OCI-LY3 (cell line): ENCODE measurements around the gene CDX1.

Experiments used
- H2AFZ ChIP-seq: fragments of 200-600, 300-600 bp; shearing (Covaris generic); 2 replicates; pipeline ENCODE4 v1.6.0; 2014; ENCODE audit warnings: antibody characterized with exemption, low read depth, low read length
- H3K27ac ChIP-seq: fragments of 200-600, 300-600 bp; sonication (generic); 2 replicates; pipeline ENCODE4 v1.5.1; 2014; ENCODE audit warnings: mild to moderate bottlenecking, low read length, moderate library complexity, mixed read lengths
- H3K27me3 ChIP-seq: fragments of 200-600, 300-600 bp; sonication (generic); 2 replicates; pipeline ENCODE4 v1.6.1; 2014; ENCODE audit warnings: low read depth, low read length, mixed read lengths
- H3K36me3 ChIP-seq: fragments of 200-600, 300-600 bp; sonication (generic); replicated peaks from 2 replicates; pipeline ENCODE3; 2014; ENCODE audit warnings: low read depth, low read length, mixed read lengths
- H3K4me1 ChIP-seq: fragments of 300-600, 200-600 bp; sonication (generic); 2 replicates; pipeline ENCODE4 v1.6.1; 2014; ENCODE audit warnings: low read length, mixed read lengths
- H3K4me2 ChIP-seq: fragments of 200-600, 300-600 bp; sonication (generic); 2 replicates; pipeline ENCODE4 v1.6.1; 2014; ENCODE audit warnings: low read length, mixed read lengths
- H3K4me3 ChIP-seq: fragments of 300-600, 200-600 bp; sonication (generic); 2 replicates; pipeline ENCODE4 v1.5.1; 2014; ENCODE audit warnings: antibody characterized with exemption, mild to moderate bottlenecking, low read length, moderate library complexity
- H3K79me2 ChIP-seq: fragments of 300-600, 200-600 bp; shearing (Covaris generic); 2 replicates; pipeline ENCODE4 v1.6.1; 2014; ENCODE audit warnings: mild to moderate bottlenecking, low read length, mixed read lengths
- H3K9ac ChIP-seq: fragments of 300-600, 200-600 bp; shearing (Covaris generic); 2 replicates; pipeline ENCODE4 v1.6.0; 2014; ENCODE audit warnings: mild to moderate bottlenecking, low read length, moderate library complexity
- H3K9me3 ChIP-seq: fragments of 200-600, 300-600 bp; shearing (Covaris generic); 2 replicates; pipeline ENCODE4 v1.6.1; 2014; ENCODE audit warnings: low read length, mixed read lengths; ENCODE audit not compliant: insufficient read depth
- H4K20me1 ChIP-seq: fragments of 200-600, 300-600 bp; sonication (generic); 2 replicates; pipeline ENCODE4 v1.6.1; 2016; ENCODE audit warnings: low read length, mixed read lengths; ENCODE audit not compliant: insufficient read depth
- EZH2phosphoT487 ChIP-seq: fragments of 200-600 bp; shearing (Covaris generic); IDR thresholded peaks from 2 replicates; pipeline ENCODE4 v1.6.1; 2018; ENCODE audit warnings: antibody characterized with exemption, mixed run types, low read depth
- TF ChIP-seq, protein P1 (sequence below): fragments of 200-600, 300-600 bp; sonication (generic); IDR thresholded peaks from 2 replicates; pipeline ENCODE4 v1.5.1; 2014; ENCODE audit warnings: antibody characterized with exemption, low read length, low read depth

Gene CDX1

DNA sequence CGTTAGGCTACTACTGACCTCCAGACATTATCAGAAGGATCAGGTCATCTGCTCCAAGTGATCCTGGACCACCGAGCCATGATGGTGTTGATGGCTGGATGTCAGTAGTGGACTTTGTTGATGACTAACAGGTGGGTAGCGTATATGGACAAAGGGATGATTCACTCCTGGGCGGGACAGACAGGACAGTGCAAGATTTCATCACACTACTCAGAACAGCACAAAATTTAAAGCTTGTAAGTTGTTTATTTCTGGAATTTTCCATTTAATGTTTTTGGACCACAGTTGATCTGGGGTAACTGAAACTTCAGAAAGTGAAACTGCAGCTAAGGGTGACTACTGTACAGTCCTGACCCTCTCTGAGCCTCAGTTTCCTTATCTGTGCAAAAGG, 23.6 kb upstream of the CDX1 start:
- Histone ChIP-seq H3K79me2 (no peaks in the 10 kb centered on the region), H3K27ac (no peak overlapping the region), H3K27me3 (no peaks in the 10 kb centered on the region), H3K4me1 (peaks cover 5% of the 10 kb centered on the region; the same call in 1 of the 2 replicates), H4K20me1 (no peaks in the 10 kb centered on the region), H3K9me3 (no peaks in the 10 kb centered on the region), H3K4me3 (no peak overlapping the region), H2AFZ (peak overlapping the region; percentile 21; the same call in 1 of the 2 replicates), H3K4me2 (peak overlapping the region; percentile 26; the same call in 1 of the 2 replicates), H3K36me3 (no peaks in the 10 kb centered on the region), H3K9ac (no peak overlapping the region)
- TF ChIP-seq, protein P1, sequence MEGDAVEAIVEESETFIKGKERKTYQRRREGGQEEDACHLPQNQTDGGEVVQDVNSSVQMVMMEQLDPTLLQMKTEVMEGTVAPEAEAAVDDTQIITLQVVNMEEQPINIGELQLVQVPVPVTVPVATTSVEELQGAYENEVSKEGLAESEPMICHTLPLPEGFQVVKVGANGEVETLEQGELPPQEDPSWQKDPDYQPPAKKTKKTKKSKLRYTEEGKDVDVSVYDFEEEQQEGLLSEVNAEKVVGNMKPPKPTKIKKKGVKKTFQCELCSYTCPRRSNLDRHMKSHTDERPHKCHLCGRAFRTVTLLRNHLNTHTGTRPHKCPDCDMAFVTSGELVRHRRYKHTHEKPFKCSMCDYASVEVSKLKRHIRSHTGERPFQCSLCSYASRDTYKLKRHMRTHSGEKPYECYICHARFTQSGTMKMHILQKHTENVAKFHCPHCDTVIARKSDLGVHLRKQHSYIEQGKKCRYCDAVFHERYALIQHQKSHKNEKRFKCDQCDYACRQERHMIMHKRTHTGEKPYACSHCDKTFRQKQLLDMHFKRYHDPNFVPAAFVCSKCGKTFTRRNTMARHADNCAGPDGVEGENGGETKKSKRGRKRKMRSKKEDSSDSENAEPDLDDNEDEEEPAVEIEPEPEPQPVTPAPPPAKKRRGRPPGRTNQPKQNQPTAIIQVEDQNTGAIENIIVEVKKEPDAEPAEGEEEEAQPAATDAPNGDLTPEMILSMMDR = no peak
- no peak for TF ChIP-seq EZH2phosphoT487

DNA sequence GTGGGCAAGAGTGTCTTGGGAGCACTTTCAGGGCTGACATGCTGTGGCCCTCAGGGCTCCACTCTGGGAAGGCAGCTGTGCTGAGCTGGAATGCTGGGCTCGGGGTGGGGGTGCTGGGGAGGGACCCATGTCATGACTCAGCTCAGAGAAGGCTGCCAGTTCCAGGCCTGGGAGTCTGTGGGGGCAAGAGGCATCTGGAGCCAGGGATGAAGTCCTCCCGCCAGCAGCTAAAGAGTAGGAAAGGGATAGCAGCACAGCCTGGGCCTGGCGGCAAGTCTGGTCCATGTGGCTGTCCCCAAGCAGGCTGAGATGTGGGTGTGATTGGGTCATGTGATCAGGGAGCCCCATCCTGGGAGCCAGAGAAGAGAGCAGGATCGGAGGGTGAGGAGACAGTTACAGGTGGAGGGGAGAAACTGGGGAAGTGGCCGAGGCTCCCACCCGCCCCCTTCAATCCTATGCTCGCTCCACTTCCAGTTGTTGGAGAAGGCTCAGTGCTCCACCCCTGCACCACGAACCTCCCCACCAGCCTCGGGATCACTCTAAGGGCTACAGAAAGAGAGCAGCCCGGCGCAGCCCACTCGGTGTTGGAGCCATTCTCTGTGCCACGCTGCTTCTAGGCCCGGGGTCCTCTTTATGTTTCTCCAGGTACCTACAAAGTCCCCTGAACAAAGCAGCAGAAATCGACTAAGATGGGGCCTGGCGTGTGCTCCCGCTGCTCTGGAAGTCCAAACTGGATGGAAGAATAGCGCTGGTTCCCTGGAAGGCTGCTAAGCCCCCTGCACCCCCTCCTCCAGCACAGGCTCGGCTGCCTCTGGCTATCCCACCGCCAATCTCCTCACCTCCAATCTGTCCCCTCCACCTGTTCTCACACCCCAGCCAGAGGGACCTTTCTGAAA, 23.0 kb upstream of the CDX1 start:
- no peaks in the 10 kb centered on the region for H3K27me3 ChIP-seq
- no peak overlapping the region; the same call in 1 of the 2 replicates for H2AFZ ChIP-seq
- no peak overlapping the region for H3K4me3 ChIP-seq
- TF ChIP-seq EZH2phosphoT487 = no peak
- TF ChIP-seq, protein P1 = no peak
- H3K36me3 ChIP-seq = no peaks in the 10 kb centered on the region
- no peaks in the 10 kb centered on the region for H4K20me1 ChIP-seq
- H3K79me2 ChIP-seq = no peaks in the 10 kb centered on the region
- peaks cover 5% of the 10 kb centered on the region; the same call in 1 of the 2 replicates for H3K4me1 ChIP-seq
- no peaks in the 10 kb centered on the region for H3K9me3 ChIP-seq
- H3K4me2 ChIP-seq = peak overlapping the region; percentile 26; the same call in 1 of the 2 replicates
- H3K27ac ChIP-seq = no peak overlapping the region
- no peak overlapping the region for H3K9ac ChIP-seq

DNA sequence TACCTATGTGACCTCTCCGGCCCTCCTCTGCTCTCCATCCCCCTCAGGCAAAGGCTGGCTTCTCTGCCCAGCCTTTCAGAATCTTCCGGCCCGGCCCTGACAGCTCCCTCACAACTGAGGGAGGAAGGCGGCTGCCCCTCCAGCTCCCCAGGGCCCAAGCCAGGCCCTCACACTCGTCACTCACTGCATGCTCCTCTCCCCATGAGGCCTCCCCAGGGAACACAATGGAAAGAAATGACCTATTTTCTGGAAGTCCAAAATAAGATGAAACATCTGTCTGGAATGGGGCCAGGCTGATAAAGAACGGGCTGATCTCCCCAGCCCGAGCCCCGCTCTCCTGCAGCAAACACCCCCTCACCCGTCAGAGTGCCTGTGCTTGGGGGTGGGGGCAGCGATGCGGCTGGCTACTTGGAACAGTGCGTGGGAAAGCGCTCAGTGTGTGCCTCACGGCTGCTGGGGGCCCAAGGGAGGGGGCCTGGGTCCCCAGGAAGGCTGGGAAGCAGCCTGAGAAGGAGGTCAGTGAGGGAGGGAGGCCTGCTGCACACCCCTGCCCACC, 22.3 kb upstream of the CDX1 start:
- no peak overlapping the region for H3K4me2 ChIP-seq
- no peak overlapping the region for H3K27ac ChIP-seq

More for the DNA sequence above, 22.3 kb upstream of the CDX1 start:
- H3K9me3 ChIP-seq = no peaks in the 10 kb centered on the region
- no peak overlapping the region for H2AFZ ChIP-seq
- H3K36me3 ChIP-seq = no peaks in the 10 kb centered on the region
- TF ChIP-seq, protein P1 = no peak
- TF ChIP-seq EZH2phosphoT487 = no peak
- H3K27me3 ChIP-seq = no peaks in the 10 kb centered on the region
- no peak overlapping the region for H3K9ac ChIP-seq
- H3K4me1 ChIP-seq = peaks cover 5% of the 10 kb centered on the region; the same call in 1 of the 2 replicates
- H3K79me2 ChIP-seq = no peaks in the 10 kb centered on the region
- H4K20me1 ChIP-seq = no peaks in the 10 kb centered on the region
- no peak overlapping the region for H3K4me3 ChIP-seq
